DOHH2 (cell line): ENCODE results near the gene KLHDC9.

Experiments used
- H3F3A ChIP-seq: fragments of 200-600 bp; sonication (generic), shearing (Covaris generic); 2 replicates; pipeline ENCODE4 v1.6.0; 2016; ENCODE audit warnings: antibody characterized with exemption, mild to moderate bottlenecking; ENCODE audit not compliant: control insufficient read depth, insufficient read depth
- H3K27ac ChIP-seq: fragments of 200-600 bp; sonication (generic); 2 replicates; pipeline ENCODE4 v1.5.1; 2014; ENCODE audit warnings: low read depth, mild to moderate bottlenecking, low read length, moderate library complexity
- H3K27me3 ChIP-seq: fragments of 200-600 bp; sonication (generic); 2 replicates; pipeline ENCODE4 v1.6.1; 2014; ENCODE audit warnings: mild to moderate bottlenecking, low read length, mixed read lengths; ENCODE audit not compliant: control insufficient read depth
- H3K36me3 ChIP-seq: fragments of 200-600 bp; sonication (generic); 2 replicates; pipeline ENCODE4 v1.6.1; 2014; ENCODE audit warnings: mild to moderate bottlenecking, low read length, moderate library complexity, mixed read lengths; ENCODE audit not compliant: control insufficient read depth
- H3K4me1 ChIP-seq: fragments of 200-600 bp; sonication (generic); 2 replicates; pipeline ENCODE4 v1.6.1; 2014; ENCODE audit warnings: mild to moderate bottlenecking, low read length, mixed read lengths; ENCODE audit not compliant: control insufficient read depth
- H3K4me2 ChIP-seq: fragments of 200-600 bp; sonication (generic); 2 replicates; pipeline ENCODE4 v1.6.0; 2014; ENCODE audit warnings: mild to moderate bottlenecking, low read length, moderate library complexity
- H3K4me3 ChIP-seq: fragments of 200-600 bp; sonication (generic); 2 replicates; pipeline ENCODE4 v1.5.1; 2014; ENCODE audit warnings: mild to moderate bottlenecking, low read length, mixed read lengths
- H3K79me2 ChIP-seq: fragments of 200-600 bp; sonication (generic); 2 replicates; pipeline ENCODE4 v1.6.1; 2014; ENCODE audit warnings: mild to moderate bottlenecking, low read length, mixed read lengths; ENCODE audit not compliant: control insufficient read depth
- H3K9me2 ChIP-seq: fragments of 200-600 bp; sonication (generic); replicated peaks from 2 replicates; pipeline ENCODE4 v1.6.1; 2014; ENCODE audit warnings: mild to moderate bottlenecking, low read length, mixed read lengths; ENCODE audit not compliant: control insufficient read depth
- H3K9me3 ChIP-seq: fragments of 200-600 bp; sonication (generic); 2 replicates; pipeline ENCODE4 v1.6.1; 2014; ENCODE audit warnings: antibody characterized with exemption, low read length, mixed read lengths; ENCODE audit not compliant: control insufficient read depth, insufficient read depth
- H4K20me1 ChIP-seq: fragments of 200-600 bp; sonication (generic); 2 replicates; pipeline ENCODE4 v1.6.0; 2014; ENCODE audit warnings: low read depth, mild to moderate bottlenecking, antibody characterized with exemption, low read length, moderate library complexity; ENCODE audit not compliant: control insufficient read depth, insufficient read depth
- EZH2phosphoT487 ChIP-seq: fragments of 200-600 bp; sonication (generic); IDR thresholded peaks from 2 replicates; pipeline ENCODE4 v1.6.1; 2017; ENCODE audit warnings: borderline replicate concordance, mild to moderate bottlenecking, antibody characterized with exemption, low read length, moderate library complexity, mixed read lengths
- TF ChIP-seq, protein P1 (sequence below): fragments of 200-600 bp; sonication (generic); IDR thresholded peaks from one replicate; pipeline ENCODE4 v1.5.1; 2014; ENCODE audit warnings: antibody characterized with exemption, mild to moderate bottlenecking, low read depth, low read length; ENCODE audit not compliant: poor library complexity, severe bottlenecking

KLHDC9 gene

GRCh38 chr1:161095230-161095629, 2.9 kb upstream of the KLHDC9 start:
- H3K4me3 ChIP-seq, result no peak overlapping the region
- no peaks in the 10 kb centered on the region for H3K9me2 ChIP-seq
- peaks cover 24% of the 10 kb centered on the region for H3K4me1 ChIP-seq
- H3K9me3 ChIP-seq, result no peaks in the 10 kb centered on the region
- H3K4me2 ChIP-seq, result no peak overlapping the region
- H4K20me1 ChIP-seq, result no peaks in the 10 kb centered on the region
- no peak for TF ChIP-seq EZH2phosphoT487
- TF ChIP-seq, protein P1, sequence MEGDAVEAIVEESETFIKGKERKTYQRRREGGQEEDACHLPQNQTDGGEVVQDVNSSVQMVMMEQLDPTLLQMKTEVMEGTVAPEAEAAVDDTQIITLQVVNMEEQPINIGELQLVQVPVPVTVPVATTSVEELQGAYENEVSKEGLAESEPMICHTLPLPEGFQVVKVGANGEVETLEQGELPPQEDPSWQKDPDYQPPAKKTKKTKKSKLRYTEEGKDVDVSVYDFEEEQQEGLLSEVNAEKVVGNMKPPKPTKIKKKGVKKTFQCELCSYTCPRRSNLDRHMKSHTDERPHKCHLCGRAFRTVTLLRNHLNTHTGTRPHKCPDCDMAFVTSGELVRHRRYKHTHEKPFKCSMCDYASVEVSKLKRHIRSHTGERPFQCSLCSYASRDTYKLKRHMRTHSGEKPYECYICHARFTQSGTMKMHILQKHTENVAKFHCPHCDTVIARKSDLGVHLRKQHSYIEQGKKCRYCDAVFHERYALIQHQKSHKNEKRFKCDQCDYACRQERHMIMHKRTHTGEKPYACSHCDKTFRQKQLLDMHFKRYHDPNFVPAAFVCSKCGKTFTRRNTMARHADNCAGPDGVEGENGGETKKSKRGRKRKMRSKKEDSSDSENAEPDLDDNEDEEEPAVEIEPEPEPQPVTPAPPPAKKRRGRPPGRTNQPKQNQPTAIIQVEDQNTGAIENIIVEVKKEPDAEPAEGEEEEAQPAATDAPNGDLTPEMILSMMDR, result no peak
- no peaks in the 10 kb centered on the region for H3K79me2 ChIP-seq
- peaks cover 12% of the 10 kb centered on the region for H3K36me3 ChIP-seq
- peaks cover 13% of the 10 kb centered on the region for H3F3A ChIP-seq
- H3K27me3 ChIP-seq, result no peaks in the 10 kb centered on the region
- no peak overlapping the region for H3K27ac ChIP-seq

- Histone ChIP-seq H3K27me3 (no peaks in the 10 kb centered on the region), H3F3A (peaks cover 21% of the 10 kb centered on the region), H3K27ac (no peak overlapping the region), H4K20me1 (no peaks in the 10 kb centered on the region), H3K4me2 (no peak overlapping the region), H3K4me1 (peaks cover 24% of the 10 kb centered on the region), H3K9me3 (no peaks in the 10 kb centered on the region), H3K4me3 (no peak overlapping the region), H3K9me2 (no peaks in the 10 kb centered on the region), H3K36me3 (peaks cover 16% of the 10 kb centered on the region), H3K79me2 (no peaks in the 10 kb centered on the region)
- TF ChIP-seq, protein P1, result no peak
- no peak for TF ChIP-seq EZH2phosphoT487
Measured at GRCh38 chr1:161096015-161096414, 2.1 kb upstream of the KLHDC9 start.

- peaks cover 21% of the 10 kb centered on the region for H3F3A ChIP-seq
- H3K9me2 ChIP-seq, result no peaks in the 10 kb centered on the region
- no peaks in the 10 kb centered on the region for H3K9me3 ChIP-seq
- no peak overlapping the region for H3K27ac ChIP-seq
- H3K79me2 ChIP-seq, result no peaks in the 10 kb centered on the region
- no peak overlapping the region for H3K4me3 ChIP-seq
- no peak overlapping the region for H3K4me2 ChIP-seq
- peaks cover 20% of the 10 kb centered on the region for H3K36me3 ChIP-seq
- H3K4me1 ChIP-seq, result peaks cover 24% of the 10 kb centered on the region
- H3K27me3 ChIP-seq, result no peaks in the 10 kb centered on the region
- no peaks in the 10 kb centered on the region for H4K20me1 ChIP-seq
- TF ChIP-seq, protein P1, result no peak
- TF ChIP-seq EZH2phosphoT487, result no peak
Measured at GRCh38 chr1:161096530-161096929, 1.6 kb upstream of the KLHDC9 start.
